Gastroesophageal sphincter (tissue), 4 donors: ENCODE data around the gene IGIP. TPM values are rescaled to one million over a fixed set of nuclear protein-coding genes. Genes with fewer than 3 reads are reported as not detected.

Experiments used
- ATAC-seq: fragments of 150-250 bp; one replicate; pipeline ENCODE4 v1.9.1; 2016; ENCODE audit warnings: mild to moderate bottlenecking, moderate library complexity
- H3K27ac ChIP-seq, 4 donors: fragments of 200-600 bp; sonication (generic) in 3 of 4; 1 replicate in 3 of 4; 2 replicates in 1 of 4; pipeline ENCODE4 v1.5.1; 2016 to 2019
- H3K27me3 ChIP-seq: fragments of 200-600 bp; sonication (generic); one replicate; pipeline ENCODE4 v1.5.1; 2019
- H3K36me3 ChIP-seq, 2 donors: fragments of 200-600 bp; sonication (generic); one replicate each; pipeline ENCODE4 v1.5.1; 2019; ENCODE audit warnings: control low read depth in 1 of 2
- H3K4me1 ChIP-seq, 3 donors: fragments of 200-600 bp; sonication (generic); 1 replicate in 2 of 3; 2 replicates in 1 of 3; pipeline ENCODE4 v1.5.1; 2016 to 2019; ENCODE audit warnings: control low read depth in 2 of 3
- H3K4me3 ChIP-seq, 2 donors: fragments of 200-600 bp; sonication (generic); one replicate each; pipeline ENCODE4 v1.5.1; 2019; ENCODE audit warnings: mild to moderate bottlenecking in 1 of 2, moderate library complexity in 1 of 2
- H3K9me3 ChIP-seq, 3 donors: fragments of 200-600 bp; sonication (generic); one replicate each; pipeline ENCODE4 v1.5.1; 2017 to 2019; ENCODE audit warnings: control low read depth in 2 of 3
- EP300 ChIP-seq: sonication (generic); formaldehyde crosslinking; IDR thresholded peaks from one replicate; pipeline ENCODE4 v1.6.1; 2017; ENCODE audit warnings: antibody characterized with exemption, mild to moderate bottlenecking
- POLR2A ChIP-seq, 2 donors: fragments of 450-650 bp; IDR thresholded peaks; one replicate each; pipeline ENCODE4 v1.6.1; 2017; ENCODE audit warnings: antibody characterized with exemption in 2 of 2, mild to moderate bottlenecking in 2 of 2, moderate library complexity in 1 of 2
- POLR2AphosphoS5 ChIP-seq: sonication (generic); formaldehyde crosslinking; IDR thresholded peaks from one replicate; pipeline ENCODE4 v1.6.1; 2017; ENCODE audit warnings: antibody characterized with exemption
- WGBS, 2 donors: methylation state at CpG; one replicate each; pipeline ENCODE4 v1.1.5; 2018; ENCODE audit warnings: low coverage in 1 of 2; 5-methylcytosine and 5-hydroxymethylcytosine counted together
- total RNA-seq, 4 donors: library from RNA; depleted of rRNA; stranded (reverse); fragments of >200 nt; gene quantifications; one replicate each; pipeline ENCODE4 v1.1.0, GENCODE V29; 2016
- TF ChIP-seq, protein P1 (sequence below), 4 experiments: fragments of 200-600 bp in 2 of 4; fragments of 450-650 bp in 2 of 4; sonication (generic) in 1 of 4; IDR thresholded peaks; one replicate each; pipeline ENCODE4 v1.5.1; 2017 to 2019; ENCODE audit warnings: antibody characterized with exemption in 4 of 4, mild to moderate bottlenecking in 2 of 4, moderate library complexity in 2 of 4

The IGIP gene
- total RNA-seq, 4 donors from 2014 or later: 26.0 to 36.6 (median 28.7) TPM

DNA sequence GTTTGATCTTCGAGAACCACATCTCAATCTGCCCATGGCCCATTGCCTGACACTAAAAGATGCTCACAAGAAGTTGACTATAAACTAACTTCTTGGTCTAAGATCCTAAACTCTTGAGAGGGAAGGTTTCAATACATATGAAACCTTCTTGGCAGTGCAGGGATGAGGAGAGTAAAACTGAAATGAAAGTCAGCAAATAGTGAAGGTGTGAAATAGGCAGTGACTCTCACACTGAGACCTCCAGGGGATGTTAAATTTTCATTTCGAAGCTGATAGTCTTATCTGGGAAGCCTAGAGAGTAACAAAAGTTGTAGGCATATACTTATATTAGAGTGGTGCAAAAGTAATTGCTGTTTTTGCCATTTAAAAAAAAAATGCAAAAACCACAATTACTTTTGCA, 48.3 kb downstream of the IGIP start:
- no peak overlapping the region for H3K4me3 ChIP-seq
- H3K9me3 ChIP-seq: no peaks in the 10 kb centered on the region
- H3K4me1 ChIP-seq: peaks cover 4 to 43% (median 16%) of the 10 kb centered on the region in 3 donors
- ATAC-seq: no peak
- TF ChIP-seq, protein P1, sequence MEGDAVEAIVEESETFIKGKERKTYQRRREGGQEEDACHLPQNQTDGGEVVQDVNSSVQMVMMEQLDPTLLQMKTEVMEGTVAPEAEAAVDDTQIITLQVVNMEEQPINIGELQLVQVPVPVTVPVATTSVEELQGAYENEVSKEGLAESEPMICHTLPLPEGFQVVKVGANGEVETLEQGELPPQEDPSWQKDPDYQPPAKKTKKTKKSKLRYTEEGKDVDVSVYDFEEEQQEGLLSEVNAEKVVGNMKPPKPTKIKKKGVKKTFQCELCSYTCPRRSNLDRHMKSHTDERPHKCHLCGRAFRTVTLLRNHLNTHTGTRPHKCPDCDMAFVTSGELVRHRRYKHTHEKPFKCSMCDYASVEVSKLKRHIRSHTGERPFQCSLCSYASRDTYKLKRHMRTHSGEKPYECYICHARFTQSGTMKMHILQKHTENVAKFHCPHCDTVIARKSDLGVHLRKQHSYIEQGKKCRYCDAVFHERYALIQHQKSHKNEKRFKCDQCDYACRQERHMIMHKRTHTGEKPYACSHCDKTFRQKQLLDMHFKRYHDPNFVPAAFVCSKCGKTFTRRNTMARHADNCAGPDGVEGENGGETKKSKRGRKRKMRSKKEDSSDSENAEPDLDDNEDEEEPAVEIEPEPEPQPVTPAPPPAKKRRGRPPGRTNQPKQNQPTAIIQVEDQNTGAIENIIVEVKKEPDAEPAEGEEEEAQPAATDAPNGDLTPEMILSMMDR (IDR thresholded peaks at IDR 0.05): no peak
- TF ChIP-seq EP300: no peak
- TF ChIP-seq POLR2AphosphoS5: no peak
- H3K36me3 ChIP-seq: no peaks in the 10 kb centered on the region
- no peaks in the 10 kb centered on the region for H3K27me3 ChIP-seq
- 89% methylated on average over 2 of the region's 2 CpGs for WGBS, 2 donors
- peak overlapping the region in 2 of 4 donors; percentile 97 to 100 for H3K27ac ChIP-seq

DNA sequence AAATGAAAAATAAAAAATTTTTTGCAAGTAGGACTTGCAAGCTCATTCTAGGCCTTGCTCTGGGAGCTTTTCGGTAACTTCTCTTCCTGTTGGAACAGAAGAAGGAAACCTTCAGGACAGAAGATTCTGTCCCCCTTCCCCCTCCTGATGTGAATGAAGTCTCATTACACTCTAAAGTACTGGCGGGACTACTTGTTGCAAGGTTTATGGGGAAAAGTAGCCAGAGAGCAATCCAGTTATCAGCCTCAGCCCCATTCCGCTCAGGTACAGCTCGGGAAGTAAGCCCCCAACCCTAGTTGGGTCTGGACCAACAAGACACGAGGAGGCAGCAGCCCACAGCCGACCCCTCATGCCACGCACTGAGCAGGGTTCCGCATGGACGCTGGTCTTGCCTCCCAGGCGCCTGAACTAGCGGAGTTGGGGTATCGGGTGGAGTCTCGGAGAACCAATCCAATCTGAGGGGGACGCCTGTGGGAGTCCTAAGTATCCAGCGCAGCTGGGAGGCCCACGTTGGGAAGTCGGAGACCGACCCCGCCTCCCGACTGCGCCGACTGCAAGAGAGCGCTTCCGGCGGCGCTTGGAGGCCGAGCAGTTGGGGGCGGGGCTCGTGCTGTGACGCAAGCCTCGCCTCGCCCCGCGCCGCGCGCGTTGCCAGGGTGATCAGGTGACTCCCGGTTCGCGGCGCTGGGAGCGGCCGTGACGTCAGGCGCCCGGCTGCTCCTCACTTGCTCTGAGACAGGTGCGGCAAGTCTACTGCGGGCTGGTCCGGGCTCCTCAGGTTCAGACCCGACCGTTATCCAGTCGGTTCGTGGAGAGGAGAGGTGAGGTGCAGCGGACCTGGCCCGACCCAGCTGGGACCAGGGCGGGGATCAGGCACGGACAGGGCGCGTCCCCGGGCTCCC, 49.0 kb downstream of the IGIP start, which contains the start of gene CYSTM1:
TSS of gene CYSTM1 (plus strand) at position 724 of the 902 bp plus-strand sequence. CDS start 19,278 bp downstream, outside the sequence.
- no peaks in the 10 kb centered on the region for H3K27me3 ChIP-seq
- H3K4me1 ChIP-seq: peaks cover 4 to 50% (median 16%) of the 10 kb centered on the region in 3 donors
- peak; percentile 78 to 81 for TF ChIP-seq POLR2A (IDR thresholded peaks at IDR 0.05)
- peak; percentile 88 for TF ChIP-seq POLR2AphosphoS5
- no peak for TF ChIP-seq EP300
- TF ChIP-seq, protein P1 (IDR thresholded peaks at IDR 0.05): no peak
- no peaks in the 10 kb centered on the region for H3K36me3 ChIP-seq
- peak within 1 kb of the TSS; percentile 80 to 100 for H3K4me3 ChIP-seq
- H3K9me3 ChIP-seq: no peaks in the 10 kb centered on the region
- peak within 1 kb of the TSS; percentile 91 to 100 (median 96) for H3K27ac ChIP-seq
- WGBS, 2 donors: 7 to 29% methylated on average over 1 to 2 of the region's 61 CpGs
- ATAC-seq: peak; percentile 92

DNA sequence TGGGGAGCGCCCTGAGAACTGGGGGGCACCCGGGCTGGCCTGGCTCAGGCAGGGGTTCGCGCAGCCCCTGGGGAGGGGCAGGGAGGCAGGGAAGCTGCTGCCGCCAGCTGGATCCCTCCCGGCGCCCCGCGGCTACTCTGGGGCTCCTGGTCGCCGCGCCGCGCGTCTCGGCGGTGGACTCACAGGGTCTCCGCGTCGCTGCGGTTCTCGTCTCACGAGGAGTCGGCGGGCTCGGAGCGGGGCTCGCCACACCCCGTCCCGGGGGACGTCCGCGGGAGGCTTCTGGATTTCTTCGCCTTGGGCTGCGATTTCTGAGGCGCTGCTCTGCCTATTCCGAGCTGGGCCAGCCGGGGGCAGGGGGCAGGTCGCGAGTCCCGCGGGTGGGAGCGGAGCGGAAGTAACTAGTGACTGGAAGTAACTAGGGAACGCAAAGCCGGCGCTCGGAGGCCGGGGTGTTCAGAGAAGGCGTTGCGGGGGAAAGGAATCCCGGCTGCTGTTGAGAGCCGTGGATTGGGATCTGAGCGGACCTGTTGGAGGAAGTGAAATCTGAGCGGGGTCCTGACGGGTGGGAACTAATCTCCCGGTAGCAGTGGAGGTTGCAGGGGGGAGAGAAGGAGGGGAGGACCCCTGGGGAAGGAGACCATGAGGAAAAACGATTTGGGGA, 49.8 kb downstream of the IGIP start:
- no peaks in the 10 kb centered on the region for H3K9me3 ChIP-seq
- no peaks in the 10 kb centered on the region for H3K27me3 ChIP-seq
- peak overlapping the region; percentile 80 to 100 for H3K4me3 ChIP-seq
- no peaks in the 10 kb centered on the region for H3K36me3 ChIP-seq
- H3K27ac ChIP-seq: peak overlapping the region; percentile 91 to 100 (median 96)
- ATAC-seq: peak; percentile 68
- 3% methylated on average over 14 of the region's 58 CpGs; no CpG with 5 or more reads in 1 of the 2 donors for WGBS, 2 donors
- H3K4me1 ChIP-seq: peaks cover 4 to 58% (median 20%) of the 10 kb centered on the region in 3 donors
- peak; percentile 43 for TF ChIP-seq POLR2AphosphoS5
- TF ChIP-seq, protein P1 (IDR thresholded peaks at IDR 0.05): peak in 3 of 4 experiments; percentile 20 to 48 (median 23)
- no peak for TF ChIP-seq POLR2A (IDR thresholded peaks at IDR 0.05)

DNA sequence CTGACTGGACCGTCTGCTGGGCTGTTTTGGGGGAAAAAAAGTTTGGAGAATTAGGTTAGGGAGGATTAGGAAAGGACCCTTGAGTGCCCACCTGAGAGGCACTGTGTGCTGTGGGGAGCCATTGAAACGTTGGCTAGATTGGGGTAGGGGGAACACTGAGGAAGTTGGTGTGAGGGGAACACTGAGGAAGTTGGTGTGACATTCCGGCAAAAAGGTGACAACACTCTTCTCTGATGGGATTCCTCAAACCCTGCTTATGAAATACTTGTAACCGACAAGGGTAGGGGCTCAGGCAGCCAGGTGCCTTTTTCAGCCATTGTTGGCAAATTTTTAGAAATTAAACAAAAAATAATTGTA, 50.3 kb downstream of the IGIP start:
- H3K27me3 ChIP-seq: no peaks in the 10 kb centered on the region
- TF ChIP-seq, protein P1 (IDR thresholded peaks at IDR 0.05): no peak
- TF ChIP-seq EP300 (no peak), POLR2AphosphoS5 (no peak), POLR2A (IDR thresholded peaks at IDR 0.05) (no peak)
- no peaks in the 10 kb centered on the region for H3K36me3 ChIP-seq
- H3K4me1 ChIP-seq: peaks cover 4 to 63% (median 20%) of the 10 kb centered on the region in 3 donors
- peak overlapping the region; percentile 80 to 100 for H3K4me3 ChIP-seq
- ATAC-seq: no peak
- 8 to 16% methylated on average over 3 to 4 of the region's 4 CpGs for WGBS, 2 donors
- peak overlapping the region; percentile 91 to 100 (median 96) for H3K27ac ChIP-seq
- H3K9me3 ChIP-seq: no peaks in the 10 kb centered on the region
